Tibial nerve (tissue), 4 donors: ENCODE results near the gene HOXC10. TPM values are rescaled to one million over a fixed set of nuclear protein-coding genes. Genes with fewer than 3 reads are reported as not detected.
A peak's percentile ranks its signal among the peaks of the same experiment; 100 is the strongest.

ENCODE experiments used
- DNase-seq, 2 donors: peaks; one replicate each; pipeline ENCODE4 v3.0.0-alpha.2; 2019; ENCODE audit warnings: low spot score in 2 of 2
- H3K27ac ChIP-seq, 4 donors: fragments of 200-600 bp; sonication (generic) in 3 of 4; one replicate each; pipeline ENCODE4 v1.5.1; 2017 to 2019; ENCODE audit warnings: mild to moderate bottlenecking in 1 of 4
- H3K27me3 ChIP-seq, 2 donors: fragments of 200-600 bp; sonication (generic) in 1 of 2; one replicate each; pipeline versions ENCODE4 v1.5.1 to v1.6.0; 2017 to 2019
- H3K36me3 ChIP-seq, 3 donors: fragments of 200-600 bp; sonication (generic); one replicate each; pipeline ENCODE4 v1.5.1; 2018 to 2019
- H3K4me1 ChIP-seq, 4 donors: fragments of 200-600 bp; sonication (generic) in 3 of 4; one replicate each; pipeline ENCODE4 v1.5.1; 2017 to 2019
- H3K4me3 ChIP-seq, 4 donors: fragments of 200-600 bp; sonication (generic) in 3 of 4; one replicate each; pipeline ENCODE4 v1.5.1; 2017 to 2019; ENCODE audit warnings: mild to moderate bottlenecking in 1 of 4, moderate library complexity in 1 of 4
- H3K9me3 ChIP-seq, 4 donors: fragments of 200-600 bp; sonication (generic) in 3 of 4; one replicate each; pipeline ENCODE4 v1.5.1; 2017 to 2019
- CTCF ChIP-seq, 5 experiments: fragments of 200-600 bp in 3 of 5; fragments of 450-650 bp in 2 of 5; sonication (generic) in 3 of 5; IDR thresholded peaks; one replicate each; pipeline ENCODE4 v1.5.1; 2016 to 2019; ENCODE audit warnings: antibody characterized with exemption in 5 of 5, mild to moderate bottlenecking in 3 of 5, moderate library complexity in 2 of 5
- EP300 ChIP-seq, 2 donors: sonication (generic); formaldehyde crosslinking; IDR thresholded peaks; one replicate each; pipeline ENCODE4 v1.6.1; 2017; ENCODE audit warnings: antibody characterized with exemption in 2 of 2, mild to moderate bottlenecking in 1 of 2
- POLR2A ChIP-seq, 2 donors: fragments of 450-650 bp; IDR thresholded peaks; one replicate each; pipeline ENCODE4 v1.6.1; 2017; ENCODE audit warnings: antibody characterized with exemption in 2 of 2, mild to moderate bottlenecking in 2 of 2, moderate library complexity in 2 of 2
- WGBS, 2 donors: methylation state at CpG; one replicate each; pipeline ENCODE4 v1.1.5; 2018; 5-methylcytosine and 5-hydroxymethylcytosine counted together
- total RNA-seq, 4 donors: library from RNA; depleted of rRNA; stranded (reverse); fragments of >200 nt; gene quantifications; one replicate each; pipeline ENCODE4 v1.1.0, GENCODE V29; 2016

Gene HOXC10
- total RNA-seq, 4 donors from 2014 or later: 1.7 to 6.1 (median 2.5) TPM

- no peak for TF ChIP-seq POLR2A (IDR thresholded peaks at IDR 0.05)
- WGBS, 2 donors: 52 to 66% methylated on average over 23 of the region's 23 CpGs
- no peak for DNase-seq
- peak overlapping the region in 3 of 4 donors; percentile 87 to 99 (median 96) for H3K27ac ChIP-seq
- H3K27me3 ChIP-seq: peaks cover 0 to 49% of the 10 kb centered on the region in 2 donors
- H3K4me1 ChIP-seq: peaks cover 0 to 78% (median 11%) of the 10 kb centered on the region in 4 donors
- no peaks in the 10 kb centered on the region for H3K9me3 ChIP-seq
- peak overlapping the region in 3 of 4 donors; percentile 8 to 38 (median 16) for H3K4me3 ChIP-seq
- H3K36me3 ChIP-seq: no peaks in the 10 kb centered on the region
These were observed 30.3 kb downstream of the HOXC10 start for GRCh38 chr12:54015018-54015931.

GRCh38 chr12:54016051-54016450, 31.1 kb downstream of the HOXC10 start:
- Histone ChIP-seq H3K27ac (peak overlapping the region; percentile 87 to 99 (median 96)), H3K4me1 (peaks cover 0 to 79% (median 15%) of the 10 kb centered on the region in 4 donors), H3K36me3 (no peaks in the 10 kb centered on the region), H3K27me3 (peaks cover 0 to 52% of the 10 kb centered on the region in 2 donors), H3K4me3 (peak overlapping the region; percentile 53 to 74 (median 62)), H3K9me3 (no peaks in the 10 kb centered on the region)
- DNase-seq: no peak
- TF ChIP-seq EP300 (IDR thresholded peaks at IDR 0.05) (no peak), POLR2A (IDR thresholded peaks at IDR 0.05) (no peak), CTCF (IDR thresholded peaks at IDR 0.05) (no peak)
- 9 to 14% methylated on average over 3 of the region's 3 CpGs for WGBS, 2 donors

GRCh38 chr12:54016478-54016964, 31.6 kb downstream of the HOXC10 start:
- H3K4me3 ChIP-seq: peak overlapping the region; percentile 53 to 74 (median 62)
- TF ChIP-seq CTCF (IDR thresholded peaks at IDR 0.05) (no peak), EP300 (IDR thresholded peaks at IDR 0.05) (peak in 1 of 2 donors; percentile 75)
- H3K9me3 ChIP-seq: no peaks in the 10 kb centered on the region
- 1% methylated on average over 25 of the region's 25 CpGs for WGBS, 2 donors
- H3K27me3 ChIP-seq: peaks cover 0 to 51% of the 10 kb centered on the region in 2 donors
- H3K36me3 ChIP-seq: no peaks in the 10 kb centered on the region
- DNase-seq: no peak
- H3K4me1 ChIP-seq: peaks cover 0 to 79% (median 16%) of the 10 kb centered on the region in 4 donors
- peak overlapping the region; percentile 87 to 99 (median 96) for H3K27ac ChIP-seq

GRCh38 chr12:54017027-54017788, 32.3 kb downstream of the HOXC10 start:
- no peak for DNase-seq
- 1 to 2% methylated on average over 24 of the region's 24 CpGs for WGBS, 2 donors
- Histone ChIP-seq H3K4me3 (peak overlapping the region; percentile 53 to 74 (median 62)), H3K4me1 (peaks cover 0 to 82% (median 19%) of the 10 kb centered on the region in 4 donors), H3K36me3 (no peaks in the 10 kb centered on the region), H3K27me3 (peaks cover 0 to 46% of the 10 kb centered on the region in 2 donors), H3K9me3 (no peaks in the 10 kb centered on the region), H3K27ac (peak overlapping the region; percentile 87 to 99 (median 96))
- no peak for TF ChIP-seq POLR2A (IDR thresholded peaks at IDR 0.05)
- TF ChIP-seq EP300 (IDR thresholded peaks at IDR 0.05): no peak
- no peak for TF ChIP-seq CTCF (IDR thresholded peaks at IDR 0.05)

GRCh38 chr12:54017878-54018467, 33.0 kb downstream of the HOXC10 start:
- DNase-seq: peak; percentile 79 to 87
- WGBS, 2 donors: 0 to 3% methylated on average over 28 to 31 of the region's 34 CpGs
- Histone ChIP-seq H3K27ac (peak overlapping the region; percentile 87 to 99 (median 96)), H3K4me1 (peaks cover 0 to 82% (median 21%) of the 10 kb centered on the region in 4 donors), H3K9me3 (no peaks in the 10 kb centered on the region), H3K36me3 (no peaks in the 10 kb centered on the region), H3K27me3 (peaks cover 0 to 42% of the 10 kb centered on the region in 2 donors), H3K4me3 (peak overlapping the region; percentile 53 to 74 (median 62))
- TF ChIP-seq EP300 (IDR thresholded peaks at IDR 0.05) (peak in 1 of 2 donors; percentile 95), POLR2A (IDR thresholded peaks at IDR 0.05) (peak; percentile 41 to 77), CTCF (IDR thresholded peaks at IDR 0.05) (no peak)
